Astrocyte of the spinal cord (primary cell): ENCODE measurements around the gene SKP1.

Experiments
- DNase-seq: peaks from one replicate; pipeline ENCODE4 v3.0.0; 2011; ENCODE audit warnings: low read depth, low spot score
- H3K4me3 ChIP-seq: 2 replicates; pipeline ENCODE4 v1.5.1; 2011; ENCODE audit warnings: low read depth, mild to moderate bottlenecking, low read length, moderate library complexity
- CTCF ChIP-seq: IDR thresholded peaks from 2 replicates; pipeline ENCODE4 v1.5.1; 2012; ENCODE audit warnings: low read depth, mild to moderate bottlenecking, low read length, inconsistent platforms
- in situ Hi-C: cut with HindIII; loops from 2 replicates; pipeline ENCODE4 v1.10.0; 2017; ENCODE audit warnings: low sequenced_read_pairs

SKP1 gene

DNA sequence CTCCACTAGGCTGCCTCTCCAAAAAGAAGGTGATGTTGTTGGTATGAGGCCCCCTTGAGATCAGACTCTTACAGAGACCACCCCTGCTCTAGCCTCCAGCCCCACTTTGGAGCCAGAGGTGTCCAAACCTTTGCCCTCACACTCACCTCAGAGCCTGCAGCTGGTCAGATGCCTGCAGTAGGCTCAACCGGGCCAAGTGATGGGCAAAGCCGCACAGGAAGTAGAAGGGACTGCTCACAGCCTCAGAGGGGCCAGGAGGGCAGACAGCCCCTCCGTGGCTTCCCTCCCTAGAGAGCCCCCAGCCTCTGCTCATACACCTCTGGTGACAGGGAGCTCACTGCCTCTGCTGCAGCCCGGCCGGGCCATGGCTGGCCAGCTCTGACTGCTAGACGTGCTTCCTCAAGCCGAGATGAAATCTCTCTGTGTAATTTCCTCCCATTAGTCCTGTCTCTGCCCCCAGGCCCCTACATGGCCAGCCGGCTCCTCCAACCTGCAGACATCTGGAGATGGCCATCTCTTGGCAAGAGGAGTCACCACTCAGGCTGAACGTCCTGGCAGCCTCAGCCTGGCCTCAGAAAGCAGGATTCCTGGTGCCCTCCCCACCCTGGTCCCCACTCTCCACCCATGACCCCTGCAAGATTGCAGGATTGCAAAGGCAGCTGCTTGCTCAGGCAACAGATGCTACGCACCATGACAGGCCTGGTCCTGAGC is 69.6 kb downstream of the SKP1 start:
- in situ Hi-C loops: no loop called here
- no peak for DNase-seq
- no peak overlapping the region for H3K4me3 ChIP-seq
- no peak for TF ChIP-seq CTCF

- H3K4me3 ChIP-seq: no peak overlapping the region
- DNase-seq: no peak
- in situ Hi-C loops: no loop called here
- no peak for TF ChIP-seq CTCF
Observed at GRCh38 chr5:134103998-134104654, 72.6 kb downstream of the SKP1 start.

DNA sequence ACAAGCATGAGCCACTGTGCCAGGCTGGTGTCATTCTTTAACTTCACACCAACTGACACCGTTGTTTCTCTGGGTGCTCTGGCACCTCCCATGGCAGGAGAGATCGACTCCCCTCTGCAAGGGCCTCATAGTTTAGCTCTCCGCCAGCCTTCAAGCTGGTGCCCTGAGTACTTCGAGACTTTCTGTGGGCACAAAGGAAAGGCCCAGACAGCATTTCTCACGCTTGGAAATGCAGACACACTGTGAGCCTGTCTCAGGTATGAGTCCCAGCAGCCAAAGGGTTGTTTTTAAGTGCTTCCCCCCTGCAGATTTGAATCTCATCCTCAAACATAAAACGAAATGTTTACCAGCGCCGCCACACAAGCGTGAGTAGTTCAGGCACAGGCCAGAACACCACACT is 73.4 kb downstream of the SKP1 start:
- in situ Hi-C loops: no loop called here

DNA sequence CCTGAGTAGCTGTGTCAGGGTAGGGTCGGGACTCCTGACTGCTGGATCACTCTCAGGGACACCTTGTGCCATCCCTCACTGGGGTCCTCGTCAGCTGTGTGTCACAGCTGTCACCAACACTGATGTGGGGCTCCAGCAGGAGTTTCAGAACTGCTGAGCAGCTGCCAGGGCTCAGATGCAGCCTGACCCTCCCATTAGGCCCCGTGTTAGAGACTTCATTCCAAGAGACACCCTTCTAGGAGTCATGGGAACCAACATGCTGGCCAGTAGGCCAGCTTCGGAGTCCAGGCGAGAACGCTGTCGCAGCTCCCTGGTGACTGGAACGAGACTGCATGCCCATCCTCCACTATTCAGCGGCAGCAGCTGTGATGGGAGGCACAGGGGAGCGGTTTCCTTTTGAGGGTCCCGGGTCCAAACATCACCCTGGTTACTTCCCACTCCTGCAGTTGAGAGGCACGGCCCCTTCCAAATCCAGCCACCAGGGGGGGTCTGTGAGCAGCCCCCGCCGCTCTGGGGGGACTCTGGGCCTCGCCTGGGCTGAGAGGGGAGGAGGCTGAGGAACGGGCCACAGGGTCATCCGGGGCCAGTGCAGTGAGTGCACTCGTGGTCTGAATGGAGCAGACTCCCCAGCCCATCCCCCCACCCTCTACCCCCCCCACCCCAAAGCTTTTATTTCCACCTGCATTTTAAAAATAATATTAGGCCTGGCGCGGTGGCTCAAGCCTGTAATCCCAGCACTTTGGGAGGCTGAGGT is 74.9 kb downstream of the SKP1 start:
- in situ Hi-C loops: no loop called here
- no peak for DNase-seq
- no peak overlapping the region for H3K4me3 ChIP-seq

More for the DNA sequence above, 73.4 kb downstream of the SKP1 start:
- H3K4me3 ChIP-seq: no peak overlapping the region
- no peak for DNase-seq
- TF ChIP-seq CTCF: no peak

DNA sequence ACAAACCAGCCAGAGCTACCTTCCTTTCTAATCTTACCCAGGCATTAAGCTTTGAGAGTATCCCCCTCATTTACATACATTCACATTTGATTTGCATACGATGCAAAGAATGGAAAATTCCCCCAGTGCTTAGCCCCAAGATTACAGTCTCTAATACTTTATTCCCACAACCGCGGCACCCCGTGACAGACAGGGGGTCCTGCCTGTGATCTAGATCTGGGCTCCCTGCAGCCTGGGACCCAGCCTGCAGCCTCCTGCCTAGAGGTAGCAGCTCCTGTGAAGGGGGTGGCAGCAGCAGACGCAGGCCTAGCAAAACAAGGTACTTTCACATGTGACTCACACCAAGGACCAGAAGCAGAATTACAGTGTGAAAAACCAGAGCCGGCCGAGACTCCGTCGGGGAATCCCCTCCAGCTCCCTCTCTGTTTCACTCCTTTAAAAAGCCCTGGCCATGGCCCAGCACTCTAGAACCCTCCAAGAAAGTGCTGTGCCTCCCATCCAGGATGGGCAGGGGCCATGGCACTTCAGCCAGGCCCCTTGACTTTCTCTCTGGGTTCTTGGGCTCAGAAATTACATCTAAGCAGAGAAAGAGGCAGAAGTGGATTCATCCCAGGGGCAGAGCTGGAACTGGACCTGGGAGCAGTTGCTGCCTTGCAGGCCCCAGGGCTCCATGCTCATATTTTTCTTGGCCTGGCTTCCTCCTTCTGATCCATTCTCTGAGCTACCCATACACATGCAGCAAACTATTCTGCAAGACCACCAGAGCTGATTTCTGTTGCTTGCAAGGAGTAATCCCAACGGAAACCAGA is 76.3 kb downstream of the SKP1 start:
- in situ Hi-C loops: no loop called here
- no peak for TF ChIP-seq CTCF
- H3K4me3 ChIP-seq: no peak overlapping the region
- DNase-seq: peak; percentile 80

More for the DNA sequence above, 74.9 kb downstream of the SKP1 start:
- TF ChIP-seq CTCF: peak; percentile 91

- no peak for DNase-seq
- H3K4me3 ChIP-seq: no peak overlapping the region
- in situ Hi-C loops: no loop called here
- no peak for TF ChIP-seq CTCF
Observed at GRCh38 chr5:134099939-134100282, 76.8 kb downstream of the SKP1 start.
